B cell (primary cell): ENCODE measurements around the gene LYPLAL1. TPM values are rescaled to one million over a fixed set of nuclear protein-coding genes. Genes with fewer than 3 reads are reported as not detected.

Source experiments
- ATAC-seq: fragments of 200-7000 bp; cut with Tn5 transposase; one replicate; pipeline ENCODE4 v1.10.0; 2021; ENCODE audit warnings: low read depth, mild to moderate bottlenecking, moderate number of reproducible peaks, moderate library complexity
- CTCF ChIA-PET: fragments of 350-600 bp; sonication (Branson Sonifier 250); formaldehyde crosslinking; loops from one replicate; lab custom pipeline; 2021; ENCODE audit warnings: antibody characterized with exemption, inconsistent platforms; lab: Charles Lee
- POLR2A ChIA-PET: fragments of 350-600 bp; sonication (Branson Sonifier 250); formaldehyde crosslinking; loops from one replicate; lab custom pipeline; 2021; ENCODE audit warnings: antibody characterized with exemption; lab: Charles Lee
- DNase-seq: peaks from one replicate; pipeline ENCODE4 v3.0.0; 2013
- H2AFZ ChIP-seq: 2 replicates; pipeline ENCODE4 v1.6.1; 2012; ENCODE audit warnings: mild to moderate bottlenecking, low read depth, low read length; ENCODE audit not compliant: insufficient read depth, poor library complexity, severe bottlenecking
- H3K27ac ChIP-seq, 2 donors: 1 replicate in 1 of 2; 2 replicates in 1 of 2; pipeline ENCODE4 v1.5.1; 2012 to 2013; ENCODE audit warnings: low read length in 2 of 2, mild to moderate bottlenecking in 2 of 2, moderate library complexity in 1 of 2
- H3K27me3 ChIP-seq, 4 experiments: fragments of 200-600 bp in 1 of 4; sonication (generic) in 1 of 4; replicated peaks in 1 of 4; 1 replicate in 2 of 4; 2 replicates in 2 of 4; pipeline versions ENCODE4 v1.6.1 to v1.7.0; 2013 to 2016; ENCODE audit warnings: low read length in 3 of 4, mild to moderate bottlenecking in 2 of 4, mixed read lengths in 1 of 4, moderate library complexity in 1 of 4; ENCODE audit not compliant: insufficient read depth in 4 of 4, control insufficient read depth in 3 of 4; ENCODE audit errors: control extremely low read depth in 1 of 4
- H3K36me3 ChIP-seq, 2 experiments: replicated peaks in 1 of 2; 1 replicate in 1 of 2; 2 replicates in 1 of 2; pipeline versions ENCODE4 v1.6.1 to v1.7.1; 2013; ENCODE audit warnings: low read length in 1 of 2; ENCODE audit not compliant: insufficient read depth in 2 of 2, control insufficient read depth in 1 of 2; ENCODE audit errors: control extremely low read depth in 1 of 2, extremely low read depth in 1 of 2
- H3K4me1 ChIP-seq, 2 donors: fragments of 200-600 bp in 1 of 2; sonication (generic) in 1 of 2; 1 replicate in 1 of 2; 2 replicates in 1 of 2; pipeline versions ENCODE4 v1.5.1 to v1.6.1; 2013 to 2017; ENCODE audit warnings: low read length in 2 of 2; ENCODE audit not compliant: control insufficient read depth in 2 of 2, insufficient read depth in 2 of 2
- H3K4me2 ChIP-seq: replicated peaks from 2 replicates; pipeline ENCODE3; 2012; ENCODE audit warnings: mild to moderate bottlenecking, low read depth, low read length; ENCODE audit not compliant: poor library complexity, severe bottlenecking
- H3K4me3 ChIP-seq, 5 experiments: fragments of 200-600 bp in 1 of 5; sonication (generic) in 1 of 5; 1 replicate in 3 of 5; 2 replicates in 2 of 5; pipeline versions ENCODE4 v1.5.1 to v1.7.0; 2011 to 2016; ENCODE audit warnings: low read length in 4 of 5, mild to moderate bottlenecking in 4 of 5, low read depth in 2 of 5, control low read depth in 1 of 5, moderate library complexity in 1 of 5; ENCODE audit not compliant: insufficient read depth in 1 of 5; ENCODE audit errors: control extremely low read depth in 1 of 5, extremely low read depth in 1 of 5
- H3K79me2 ChIP-seq: fragments of 200-600 bp; sonication (generic); one replicate; pipeline ENCODE4 v1.6.0; 2016; ENCODE audit warnings: low read length; ENCODE audit not compliant: control insufficient read depth, insufficient read depth
- H3K9ac ChIP-seq: fragments of 200-600 bp; sonication (generic); 2 replicates; pipeline ENCODE4 v1.6.1; 2017; ENCODE audit warnings: mild to moderate bottlenecking, low read length, moderate library complexity
- H3K9me3 ChIP-seq, 3 donors: one replicate each; pipeline versions ENCODE4 v1.6.1 to v1.7.1; 2013; ENCODE audit warnings: low read length in 2 of 3; ENCODE audit not compliant: control insufficient read depth in 2 of 3, insufficient read depth in 1 of 3; ENCODE audit errors: control extremely low read depth in 1 of 3
- H4K20me1 ChIP-seq: 2 replicates; pipeline ENCODE4 v1.6.0; 2012; ENCODE audit warnings: mild to moderate bottlenecking, low read length; ENCODE audit not compliant: insufficient read depth, control insufficient read depth, poor library complexity, severe bottlenecking
- H3K27ac Mint-ChIP-seq: one replicate; pipeline ENCODE4 v1.8.0; 2021; ENCODE audit warnings: mixed read lengths
- H3K27me3 Mint-ChIP-seq: one replicate; pipeline ENCODE4 v1.8.0; 2021; ENCODE audit warnings: mixed read lengths
- H3K4me1 Mint-ChIP-seq: one replicate; pipeline ENCODE4 v1.8.0; 2021; ENCODE audit warnings: mixed read lengths
- H3K4me3 Mint-ChIP-seq: one replicate; pipeline ENCODE4 v1.8.0; 2021; ENCODE audit warnings: mixed read lengths
- H3K9me3 Mint-ChIP-seq: one replicate; pipeline ENCODE4 v1.8.0; 2022; ENCODE audit warnings: mixed read lengths; ENCODE audit not compliant: insufficient read depth
- CTCF ChIP-seq: fragments of 200-600 bp; IDR thresholded peaks from one replicate; pipeline ENCODE4 v1.8.0; 2022; ENCODE audit warnings: antibody characterized with exemption, mild to moderate bottlenecking
- EZH2 ChIP-seq: IDR thresholded peaks from 2 replicates; pipeline ENCODE4 v1.6.1; 2012; ENCODE audit warnings: borderline replicate concordance, low read depth, mild to moderate bottlenecking, moderate library complexity, low read length; ENCODE audit not compliant: insufficient read depth, poor library complexity, severe bottlenecking
- WGBS: methylation state at CpG from one replicate; pipeline ENCODE4 v1.1.5; 2013; ENCODE audit warnings: missing lambda C conversion rate; ENCODE audit not compliant: insufficient coverage; 5-methylcytosine and 5-hydroxymethylcytosine counted together
- intact Hi-C: fragments of 100-400 bp; cut with micrococcal nuclease; formaldehyde crosslinking; loops from one replicate; pipeline ENCODE4 v1.10.0; 2022
- polyA plus RNA-seq: library from polyadenylated mRNA; depleted of rRNA; stranded (reverse); fragments of >200 nt; gene quantifications from 2 replicates; pipeline ENCODE4 v1.2.3, GENCODE V29; 2012
- total RNA-seq, 2 donors: library from RNA; stranded (reverse); fragments of 120-200 nt in 1 of 2; gene quantifications; 1 replicate in 1 of 2; 2 replicates in 1 of 2; pipeline versions ENCODE4 v1.2.3 to v1.2.4, GENCODE V29; 2013 to 2022

The LYPLAL1 gene
- total and polyA plus RNA-seq, 2 donors (not counting 1 experiment from before 2014, with no cell fraction given), result 27.0 to 65.4 TPM

GRCh38 chr1:219172821-219173220 lies 857 bp upstream of the LYPLAL1 start:
- Histone ChIP-seq H3K4me2 (peak overlapping the region; percentile 93), H4K20me1 (no peaks in the 10 kb centered on the region), H3K79me2 (peaks cover 38% of the 10 kb centered on the region), H3K4me3 (no peak overlapping the region), H3K4me1 (peaks cover 25 to 34% of the 10 kb centered on the region in 2 donors), H3K27me3 (no peaks in the 10 kb centered on the region), H3K36me3 (peaks cover 0 to 10% of the 10 kb centered on the region in 2 experiments), H2AFZ (peak overlapping the region; percentile 88), H3K9ac (peak overlapping the region; percentile 84), H3K9me3 (no peaks in the 10 kb centered on the region), H3K27ac (peak overlapping the region; percentile 93 to 95)
- Mint-ChIP-seq H3K27ac (peak overlapping the region; percentile 80), H3K4me3 (peak overlapping the region; percentile 41), H3K27me3 (no peaks in the 10 kb centered on the region), H3K9me3 (no peaks in the 10 kb centered on the region), H3K4me1 (peaks cover 52% of the 10 kb centered on the region)
- no CpG with 5 or more reads among the region's 2 CpGs for WGBS
- ATAC-seq (no peak), DNase-seq (no peak)
- TF ChIP-seq EZH2 (no peak), CTCF (no peak)
- intact Hi-C loops, result loop anchor here (1.0 to 10.0 kb wide), 6 partner anchors 82 to 1702 kb away; partner anchors contain the start of genes EPRS1, HLX, RAB3GAP2 and RRP15
- ChIA-PET CTCF (no interaction called here), POLR2A (interaction anchor here (0.9 kb wide), 1 partner anchor 11 kb away, joined by 3 read pairs; no protein-coding TSS in a partner anchor)

- Histone ChIP-seq H3K36me3 (peaks cover 1 to 10% of the 10 kb centered on the region in 2 experiments), H4K20me1 (no peaks in the 10 kb centered on the region), H3K4me1 (peaks cover 27 to 38% of the 10 kb centered on the region in 2 donors), H2AFZ (peak overlapping the region; percentile 88), H3K4me3 (peak overlapping the region; percentile 34 to 87 (median 74)), H3K27ac (peak overlapping the region; percentile 93 to 95), H3K27me3 (no peaks in the 10 kb centered on the region), H3K9ac (peak overlapping the region; percentile 84), H3K4me2 (peak overlapping the region; percentile 93), H3K79me2 (peaks cover 39% of the 10 kb centered on the region), H3K9me3 (no peaks in the 10 kb centered on the region)
- Mint-ChIP-seq H3K4me3 (peak overlapping the region; percentile 99), H3K4me1 (peaks cover 54% of the 10 kb centered on the region), H3K27ac (peak overlapping the region; percentile 99), H3K9me3 (no peaks in the 10 kb centered on the region), H3K27me3 (no peaks in the 10 kb centered on the region)
- intact Hi-C loops, result loop anchor here (1.0 to 10.0 kb wide), 6 partner anchors 83 to 1701 kb away; partner anchors contain the start of genes EPRS1, HLX, RAB3GAP2 and RRP15
- TF ChIP-seq CTCF, result no peak
- no peak for TF ChIP-seq EZH2
- WGBS, result 0% methylated on average over 2 of the region's 6 CpGs
- ChIA-PET POLR2A (interaction anchor here (0.5 to 2.4 kb wide), 5 partner anchors 11 to 285 kb away, joined by 3 to 15 read pairs (median 8); no protein-coding TSS in a partner anchor), CTCF (interaction anchor here (0.7 to 1.5 kb wide), 4 partner anchors 11 to 107 kb away, joined by 3 to 4 read pairs (median 3); no protein-coding TSS in a partner anchor)
- DNase-seq, result no peak
- ATAC-seq, result no peak
These were observed 282 bp upstream of the LYPLAL1 start for GRCh38 chr1:219173434-219173757.
